Thyroid gland (tissue), 4 donors: ENCODE measurements around the gene TM9SF3. TPM values are rescaled to one million over a fixed set of nuclear protein-coding genes. Genes with fewer than 3 reads are reported as not detected.

Source experiments
- DNase-seq, 2 donors: peaks; one replicate each; pipeline ENCODE4 v3.0.0-alpha.2; 2019
- H3K27ac ChIP-seq, 3 donors: fragments of 200-600 bp; sonication (generic); 1 replicate in 2 of 3; 2 replicates in 1 of 3; pipeline ENCODE4 v1.5.1; 2016 to 2019; ENCODE audit warnings: mild to moderate bottlenecking in 1 of 3, moderate library complexity in 1 of 3
- H3K27me3 ChIP-seq: fragments of 200-600 bp; sonication (generic); one replicate; pipeline ENCODE4 v1.5.1; 2019
- H3K36me3 ChIP-seq, 2 donors: fragments of 200-600 bp; sonication (generic); one replicate each; pipeline ENCODE4 v1.5.1; 2016 to 2019
- H3K4me1 ChIP-seq, 2 donors: fragments of 200-600 bp; sonication (generic); one replicate each; pipeline ENCODE4 v1.5.1; 2017 to 2019
- H3K4me3 ChIP-seq, 3 donors: fragments of 200-600 bp; sonication (generic); replicated peaks in 1 of 3; 1 replicate in 2 of 3; 2 replicates in 1 of 3; pipeline ENCODE4 v1.5.1; 2016; ENCODE audit warnings: mild to moderate bottlenecking in 1 of 3
- H3K9me3 ChIP-seq: fragments of 200-600 bp; sonication (generic); one replicate; pipeline ENCODE4 v1.5.1; 2017
- POLR2A ChIP-seq, 2 donors: fragments of 450-650 bp; IDR thresholded peaks; one replicate each; pipeline ENCODE4 v1.6.1; 2017; ENCODE audit warnings: antibody characterized with exemption in 2 of 2, mild to moderate bottlenecking in 2 of 2, moderate library complexity in 1 of 2
- WGBS, 2 donors: methylation state at CpG; one replicate each; pipeline ENCODE4 v1.1.5; 2017; 5-methylcytosine and 5-hydroxymethylcytosine counted together
- intact Hi-C: fragments of 100-400 bp; cut with DNase I; formaldehyde crosslinking; loops from one replicate; pipeline ENCODE4 v1.15.1; 2023
- total RNA-seq, 4 donors: library from RNA; depleted of rRNA; stranded (reverse); fragments of >200 nt; gene quantifications; one replicate each; pipeline ENCODE4 v1.2.3, GENCODE V29; 2016
- TF ChIP-seq, protein P1 (sequence below), 6 experiments: fragments of 200-600 bp in 3 of 6; fragments of 450-650 bp in 3 of 6; sonication (generic) in 3 of 6; IDR thresholded peaks; one replicate each; pipeline ENCODE4 v1.5.1; 2016 to 2019; ENCODE audit warnings: antibody characterized with exemption in 6 of 6, mild to moderate bottlenecking in 2 of 6, inconsistent platforms in 1 of 6, moderate library complexity in 1 of 6

The TM9SF3 gene
- total RNA-seq, 4 donors from 2014 or later = 119 to 205 (median 151) TPM

GRCh38 chr10:96573036-96573435 lies 13.8 kb downstream of the TM9SF3 start:
- DNase-seq = no peak
- H3K27ac ChIP-seq = no peak overlapping the region
- TF ChIP-seq, protein P1, sequence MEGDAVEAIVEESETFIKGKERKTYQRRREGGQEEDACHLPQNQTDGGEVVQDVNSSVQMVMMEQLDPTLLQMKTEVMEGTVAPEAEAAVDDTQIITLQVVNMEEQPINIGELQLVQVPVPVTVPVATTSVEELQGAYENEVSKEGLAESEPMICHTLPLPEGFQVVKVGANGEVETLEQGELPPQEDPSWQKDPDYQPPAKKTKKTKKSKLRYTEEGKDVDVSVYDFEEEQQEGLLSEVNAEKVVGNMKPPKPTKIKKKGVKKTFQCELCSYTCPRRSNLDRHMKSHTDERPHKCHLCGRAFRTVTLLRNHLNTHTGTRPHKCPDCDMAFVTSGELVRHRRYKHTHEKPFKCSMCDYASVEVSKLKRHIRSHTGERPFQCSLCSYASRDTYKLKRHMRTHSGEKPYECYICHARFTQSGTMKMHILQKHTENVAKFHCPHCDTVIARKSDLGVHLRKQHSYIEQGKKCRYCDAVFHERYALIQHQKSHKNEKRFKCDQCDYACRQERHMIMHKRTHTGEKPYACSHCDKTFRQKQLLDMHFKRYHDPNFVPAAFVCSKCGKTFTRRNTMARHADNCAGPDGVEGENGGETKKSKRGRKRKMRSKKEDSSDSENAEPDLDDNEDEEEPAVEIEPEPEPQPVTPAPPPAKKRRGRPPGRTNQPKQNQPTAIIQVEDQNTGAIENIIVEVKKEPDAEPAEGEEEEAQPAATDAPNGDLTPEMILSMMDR (IDR thresholded peaks at IDR 0.05) = no peak
- TF ChIP-seq POLR2A (IDR thresholded peaks at IDR 0.05) = no peak
- H3K36me3 ChIP-seq = peaks cover 0 to 6% of the 10 kb centered on the region in 2 donors
- H3K4me1 ChIP-seq = peaks cover 8 to 17% of the 10 kb centered on the region in 2 donors
- no peaks in the 10 kb centered on the region for H3K27me3 ChIP-seq
- 83 to 90% methylated on average over 5 of the region's 5 CpGs for WGBS, 2 donors
- no peaks in the 10 kb centered on the region for H3K9me3 ChIP-seq
- intact Hi-C loops = no loop called here
- H3K4me3 ChIP-seq = no peak overlapping the region

DNA sequence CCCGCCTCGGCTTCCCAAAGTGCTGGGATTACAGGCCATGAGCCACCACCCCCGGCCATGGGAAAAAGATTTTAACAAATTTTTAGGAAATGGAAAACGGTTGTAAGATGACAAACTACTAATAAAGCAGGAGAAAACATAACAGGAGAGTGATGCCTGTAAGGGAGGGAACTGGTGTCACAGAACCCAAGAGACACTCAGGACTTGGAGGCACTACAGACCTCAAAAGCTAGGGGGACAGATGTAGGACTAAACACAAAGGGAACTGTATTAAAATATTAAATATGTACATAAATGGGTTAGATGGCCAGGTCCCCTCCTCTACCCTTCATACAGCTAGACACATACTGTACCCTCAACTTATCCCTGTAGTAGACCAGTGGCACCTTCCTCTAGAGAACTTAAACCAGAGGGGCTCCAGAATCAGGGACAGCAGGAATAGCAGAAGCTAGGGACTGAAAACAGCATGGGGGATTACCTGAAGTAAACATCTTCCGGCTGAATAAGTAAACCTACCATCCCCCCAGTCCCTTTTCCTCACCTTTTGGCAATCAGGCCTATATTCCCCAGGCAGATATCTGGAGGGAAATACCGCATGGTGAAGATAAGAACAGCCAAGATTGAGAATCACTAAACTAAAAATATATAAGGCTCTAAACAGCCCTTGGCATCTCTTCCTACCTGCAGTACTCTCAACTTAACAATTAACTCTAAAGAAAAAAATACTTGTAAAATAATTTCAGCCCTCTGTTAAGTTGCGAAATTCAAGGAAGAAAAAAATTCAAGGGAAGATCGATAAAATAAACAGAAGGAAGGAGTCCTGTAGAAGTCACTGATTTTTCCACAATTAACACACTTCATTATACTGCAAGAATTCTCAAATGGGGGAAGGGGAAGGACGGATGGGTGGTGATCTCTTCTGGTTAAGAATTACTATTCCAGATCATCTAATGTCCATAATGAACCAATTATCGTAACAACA lies 15.5 kb downstream of the TM9SF3 start:
- TF ChIP-seq, protein P1 (IDR thresholded peaks at IDR 0.05) = no peak
- no peak for TF ChIP-seq POLR2A (IDR thresholded peaks at IDR 0.05)
- H3K27ac ChIP-seq = no peak overlapping the region
- DNase-seq = no peak
- WGBS, 2 donors = 87 to 88% methylated on average over 10 of the region's 10 CpGs
- H3K9me3 ChIP-seq = no peaks in the 10 kb centered on the region
- intact Hi-C loops = no loop called here
- no peak overlapping the region for H3K4me3 ChIP-seq
- H3K36me3 ChIP-seq = peaks cover 0 to 5% of the 10 kb centered on the region in 2 donors
- H3K27me3 ChIP-seq = no peaks in the 10 kb centered on the region
- H3K4me1 ChIP-seq = peaks cover 4 to 18% of the 10 kb centered on the region in 2 donors

DNA sequence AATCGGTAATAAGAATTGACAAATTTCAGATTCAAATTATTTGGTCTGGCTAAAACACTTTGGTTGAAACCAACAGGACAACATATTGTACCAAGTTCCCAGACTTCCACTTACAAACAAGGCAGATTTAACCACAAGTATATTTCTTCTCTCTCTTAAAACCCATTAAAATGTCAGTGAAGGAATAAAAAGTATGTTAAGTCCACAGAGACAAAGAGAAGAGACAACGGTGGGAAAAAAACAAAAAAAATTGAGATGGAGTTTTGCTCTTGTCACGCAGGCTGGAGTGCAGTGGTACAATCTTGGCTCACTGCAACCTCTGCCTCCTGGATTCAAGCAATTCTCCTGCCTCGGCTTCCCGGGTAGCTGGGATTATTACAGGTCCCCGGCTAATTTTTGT lies 16.3 kb downstream of the TM9SF3 start:
- Histone ChIP-seq H3K27ac (no peak overlapping the region), H3K4me1 (peaks cover 4 to 18% of the 10 kb centered on the region in 2 donors), H3K4me3 (no peak overlapping the region), H3K9me3 (no peaks in the 10 kb centered on the region), H3K27me3 (no peaks in the 10 kb centered on the region), H3K36me3 (no peaks in the 10 kb centered on the region)
- TF ChIP-seq POLR2A (IDR thresholded peaks at IDR 0.05) = no peak
- TF ChIP-seq, protein P1 (IDR thresholded peaks at IDR 0.05) = no peak
- 83 to 89% methylated on average over 6 of the region's 6 CpGs for WGBS, 2 donors
- DNase-seq = no peak
- intact Hi-C loops = no loop called here

DNA sequence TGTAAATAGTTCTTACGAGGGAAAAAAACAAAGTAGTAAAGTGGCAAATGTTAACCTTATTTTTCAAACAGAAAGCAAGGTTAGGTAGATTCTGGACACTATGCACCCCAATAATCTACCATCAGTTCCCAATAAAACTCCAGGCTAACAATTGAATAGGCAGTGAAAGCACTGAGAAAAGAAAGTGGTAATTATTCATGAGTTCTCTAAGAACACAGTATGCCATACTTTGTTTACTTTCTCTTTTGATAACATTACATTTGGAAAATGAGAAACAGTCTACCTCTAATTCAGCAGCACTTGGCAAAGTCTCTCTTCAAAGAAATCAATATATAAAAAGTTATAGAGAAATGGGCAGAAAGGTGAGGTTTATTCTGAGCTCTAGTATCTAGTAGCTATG lies 18.4 kb downstream of the TM9SF3 start:
- DNase-seq = no peak
- 88 to 91% methylated on average over 1 of the region's 1 CpG for WGBS, 2 donors
- Histone ChIP-seq H3K36me3 (no peaks in the 10 kb centered on the region), H3K27me3 (no peaks in the 10 kb centered on the region), H3K9me3 (no peaks in the 10 kb centered on the region), H3K4me3 (no peak overlapping the region), H3K27ac (no peak overlapping the region), H3K4me1 (peaks cover 4 to 17% of the 10 kb centered on the region in 2 donors)
- TF ChIP-seq, protein P1 (IDR thresholded peaks at IDR 0.05) = no peak
- no peak for TF ChIP-seq POLR2A (IDR thresholded peaks at IDR 0.05)
- intact Hi-C loops = no loop called here

GRCh38 chr10:96565774-96566173 lies 21.0 kb downstream of the TM9SF3 start:
- intact Hi-C loops = no loop called here
- 57 to 63% methylated on average over 1 of the region's 1 CpG for WGBS, 2 donors
- TF ChIP-seq POLR2A (IDR thresholded peaks at IDR 0.05) = no peak
- TF ChIP-seq, protein P1 (IDR thresholded peaks at IDR 0.05) = no peak

More at GRCh38 chr10:96565774-96566173, 21.0 kb downstream of the TM9SF3 start:
- H3K9me3 ChIP-seq = no peaks in the 10 kb centered on the region
- no peak overlapping the region for H3K27ac ChIP-seq
- peaks cover 0 to 3% of the 10 kb centered on the region in 2 donors for H3K36me3 ChIP-seq
- H3K4me1 ChIP-seq = peaks cover 0 to 11% of the 10 kb centered on the region in 2 donors
- H3K4me3 ChIP-seq = no peak overlapping the region
- no peaks in the 10 kb centered on the region for H3K27me3 ChIP-seq
- no peak for DNase-seq
